NB4 (cell line): ENCODE results near the gene PROM2.

Experiments used
- CTCF ChIP-seq: IDR thresholded peaks from one replicate; pipeline ENCODE4 v1.5.1; 2012; ENCODE audit warnings: low read depth, low read length
- MAX ChIP-seq: IDR thresholded peaks from 2 replicates; pipeline ENCODE4 v1.6.1; 2011; ENCODE audit warnings: low read depth, low read length
- POLR2A ChIP-seq: IDR thresholded peaks from 2 replicates; pipeline ENCODE4 v1.6.1; 2011; ENCODE audit warnings: mild to moderate bottlenecking; ENCODE audit not compliant: insufficient read length; ENCODE audit errors: extremely low read depth

- TF ChIP-seq CTCF (no peak), POLR2A (no peak), MAX (no peak)
Measured at GRCh38 chr2:95319481-95320343, 45.5 kb downstream of the PROM2 start.
